NOMO-1 treated with dmso at 0.1 percent for 144 hours (cell line): ENCODE data around the gene CNIH2.
"Not testable (repeated sequence)": the region's sequence is repeated elsewhere in the genome, so short reads cannot be mapped to it uniquely, and the experiment has no call there.

Experiments used
- DNase-seq: peaks from one replicate; lab custom pipeline; 2025; ENCODE audit not compliant: unreplicated experiment; lab: John Stamatoyannopoulos, UW

CNIH2 gene

DNA sequence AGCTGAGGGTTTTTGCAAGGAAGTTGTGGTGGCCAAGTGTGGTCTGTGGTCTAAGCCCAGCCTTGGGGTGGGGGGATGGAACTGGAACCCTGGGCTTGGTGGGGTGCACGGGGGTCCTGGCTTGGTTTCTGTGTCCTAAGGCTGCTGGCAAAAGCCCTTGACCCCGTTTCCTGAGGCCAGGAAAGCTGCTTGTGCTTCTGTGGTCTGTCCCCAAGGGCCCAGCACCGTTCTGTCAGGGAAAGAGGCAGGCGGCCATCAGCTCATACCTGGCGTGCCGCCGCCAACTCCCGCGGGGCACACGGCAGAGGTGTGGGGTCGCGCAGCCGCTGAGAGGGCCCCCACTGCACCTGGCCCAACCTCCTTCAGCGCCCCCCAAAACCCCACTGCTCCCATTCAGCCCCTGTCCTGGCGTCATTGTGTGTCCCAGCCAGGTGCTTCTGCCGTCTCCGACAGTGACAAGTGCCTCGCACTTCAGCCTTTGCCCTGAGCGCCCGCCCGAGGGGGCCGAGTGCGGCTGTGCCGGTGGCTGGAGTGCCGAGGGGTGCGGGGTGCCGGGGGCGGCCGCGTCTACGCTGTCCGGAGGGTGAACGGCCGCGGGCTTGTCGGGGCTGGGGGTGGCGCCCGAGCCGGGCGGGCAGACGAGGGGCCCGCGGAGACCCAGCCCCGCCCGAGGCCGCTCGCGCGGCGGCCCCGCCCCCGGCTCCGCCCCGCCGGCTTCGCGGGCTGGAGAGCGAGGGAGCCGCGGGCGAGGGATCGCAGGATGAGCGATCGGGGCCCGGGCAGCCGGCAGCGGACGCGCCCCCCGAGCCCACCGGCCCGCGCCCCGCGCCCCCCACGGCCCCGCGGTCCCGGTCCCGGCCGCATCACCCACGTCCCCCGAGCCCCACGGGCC is at the start of gene CNIH2:
CNIH2 (plus strand) TSS at position 705 of the 892 bp plus-strand sequence. CDS start 282 bp downstream, outside the sequence.
- no peak for DNase-seq

GRCh38 chr11:66228521-66228920 is 49.5 kb upstream of the CNIH2 start:
- no peak for DNase-seq

GRCh38 chr11:66230156-66230555 is 47.8 kb upstream of the CNIH2 start:
- no peak for DNase-seq

- no peak for DNase-seq
Measured at GRCh38 chr11:66230978-66231377, 47.0 kb upstream of the CNIH2 start.

DNA sequence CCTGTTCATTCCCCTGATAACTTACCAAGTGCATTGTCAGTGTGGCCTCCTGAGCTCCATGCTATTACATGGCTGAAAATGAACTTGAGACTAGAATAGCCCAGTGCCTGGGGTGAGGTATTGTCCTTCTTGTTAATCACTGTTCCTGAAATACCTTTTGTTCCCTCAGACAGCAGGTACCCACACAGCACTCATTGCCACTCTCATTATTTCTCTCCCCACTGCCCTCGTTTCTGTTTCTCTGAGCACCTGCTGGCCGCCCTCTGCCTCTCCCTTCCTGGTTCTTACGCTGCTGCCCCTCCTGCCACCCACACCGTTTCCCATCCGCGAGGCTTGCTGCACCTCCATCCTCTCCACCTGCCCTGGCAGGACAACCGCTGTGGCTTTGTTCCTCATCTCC is 46.4 kb upstream of the CNIH2 start:
- no peak for DNase-seq

- no peak for DNase-seq
Measured at GRCh38 chr11:66232769-66233168, 45.2 kb upstream of the CNIH2 start.

DNA sequence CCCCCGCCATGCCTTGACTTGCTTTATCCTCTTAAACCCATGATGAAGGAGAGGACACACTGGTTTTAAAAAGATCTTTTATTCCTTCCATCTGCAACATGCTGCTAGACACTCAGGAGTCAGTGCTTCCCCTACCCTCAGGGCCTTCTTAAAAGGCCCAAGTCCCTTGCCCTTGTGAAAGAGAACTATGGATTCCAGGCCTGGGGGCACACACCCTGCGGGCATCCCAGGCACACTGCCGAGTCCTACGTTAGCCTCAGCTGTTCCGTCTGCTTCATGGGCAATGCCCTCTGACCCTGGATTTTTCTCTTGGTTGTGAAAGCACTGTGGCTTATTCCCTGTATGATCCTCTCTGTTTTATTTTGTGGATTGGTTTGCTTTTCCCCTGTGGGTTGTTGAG is 44.7 kb upstream of the CNIH2 start:
- DNase-seq = no peak

DNA sequence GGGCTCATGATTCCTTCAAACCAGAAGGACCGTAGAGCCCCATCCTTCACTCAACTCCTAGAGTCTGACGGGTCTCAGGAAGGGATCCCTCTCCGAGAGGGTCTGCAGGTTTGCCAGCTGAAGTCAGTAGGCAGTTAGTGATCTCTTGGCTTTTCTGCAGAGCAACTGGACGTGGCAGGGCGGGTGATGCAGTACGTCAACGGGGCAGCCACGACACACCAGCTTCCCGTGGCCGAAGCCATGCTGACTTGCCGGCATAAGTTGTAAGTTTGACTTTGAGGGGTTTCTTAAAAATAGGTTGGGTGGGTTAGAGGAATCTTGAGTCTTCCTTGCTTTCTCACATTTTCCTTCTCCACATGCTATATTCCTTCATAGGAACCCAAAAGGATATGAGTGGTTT is 42.8 kb upstream of the CNIH2 start:
- no peak for DNase-seq

GRCh38 chr11:66237867-66238266 is 40.1 kb upstream of the CNIH2 start:
- no peak for DNase-seq

- DNase-seq = no peak
Measured at GRCh38 chr11:66238786-66239413, 39.1 kb upstream of the CNIH2 start.

DNA sequence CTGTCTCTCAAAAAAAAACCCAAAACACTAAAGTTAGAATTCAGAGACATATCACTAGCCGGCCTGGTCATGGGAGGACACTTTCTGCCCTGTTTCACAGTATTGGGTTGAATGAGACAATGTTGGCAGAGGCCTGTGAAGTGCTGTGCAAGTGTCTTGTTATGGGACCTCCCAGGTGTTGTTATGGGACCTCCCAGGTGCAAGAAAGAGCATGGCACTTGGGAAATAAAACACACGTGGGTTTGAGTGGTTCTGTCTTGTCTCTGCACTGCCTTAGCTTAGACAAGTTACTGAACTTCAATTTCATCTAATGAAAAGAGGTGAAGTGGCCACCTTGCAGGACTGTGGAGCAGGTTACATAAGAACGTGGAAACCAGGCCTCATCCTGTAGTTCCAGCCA is 38.5 kb upstream of the CNIH2 start:
- DNase-seq = no peak

- DNase-seq = no peak
Measured at GRCh38 chr11:66239998-66240780, 37.8 kb upstream of the CNIH2 start.

DNA sequence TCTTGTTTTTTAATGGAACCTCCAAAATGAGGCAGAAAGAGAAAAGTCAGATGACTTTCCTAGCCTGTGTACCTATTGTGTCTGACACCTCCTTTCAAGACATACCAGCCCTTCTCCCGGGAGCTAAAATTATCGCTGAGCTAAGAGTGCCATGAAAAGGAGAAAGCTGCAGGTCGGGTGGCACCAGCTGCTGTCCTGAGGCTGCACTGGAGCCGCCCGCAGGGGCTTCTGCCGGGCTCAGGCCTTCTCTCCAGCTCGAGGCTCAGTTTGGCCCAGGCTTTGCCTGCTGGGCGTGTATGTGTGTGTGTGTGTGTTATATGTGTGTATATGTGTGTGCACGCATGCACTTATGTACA is 37.2 kb upstream of the CNIH2 start:
- DNase-seq = no peak

GRCh38 chr11:66242095-66242765 is 35.7 kb upstream of the CNIH2 start:
- DNase-seq = no peak

DNA sequence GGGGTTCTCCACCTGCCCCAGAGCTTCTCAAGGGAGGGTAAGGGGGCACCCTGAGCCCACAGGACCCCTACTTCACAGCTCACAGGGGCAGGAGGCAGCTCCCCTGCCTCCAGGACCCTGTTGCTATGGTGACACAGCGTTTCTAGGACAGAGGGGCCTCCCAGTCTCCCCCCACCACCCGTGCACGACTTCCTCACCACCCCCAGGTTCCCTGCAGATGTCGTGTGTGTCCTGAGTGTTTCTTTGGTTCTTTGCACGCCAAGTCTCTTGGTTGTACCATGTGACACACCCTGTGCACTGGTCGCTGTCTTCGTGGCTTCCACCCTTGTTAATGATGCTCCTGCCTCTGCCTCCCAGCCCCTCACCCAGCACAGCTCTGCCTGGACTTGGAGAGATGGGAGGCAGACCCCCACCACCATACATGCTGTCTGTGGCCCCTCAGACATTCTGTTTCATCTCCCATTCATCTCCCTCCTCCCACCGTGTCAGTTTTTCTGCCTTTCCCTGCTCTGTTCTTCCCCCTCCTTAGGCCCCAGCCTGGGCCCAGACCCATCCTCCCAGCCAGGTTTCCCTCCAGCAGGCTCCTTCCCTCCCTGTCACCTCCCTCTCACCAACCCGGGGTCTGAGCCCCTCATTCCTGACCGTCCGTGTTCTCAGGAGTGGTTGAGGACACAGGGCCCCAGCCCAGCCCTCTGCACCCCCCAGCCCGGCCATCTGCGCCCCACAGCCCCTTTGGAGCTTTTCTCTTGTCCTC is 34.0 kb upstream of the CNIH2 start:
- DNase-seq = no peak

DNA sequence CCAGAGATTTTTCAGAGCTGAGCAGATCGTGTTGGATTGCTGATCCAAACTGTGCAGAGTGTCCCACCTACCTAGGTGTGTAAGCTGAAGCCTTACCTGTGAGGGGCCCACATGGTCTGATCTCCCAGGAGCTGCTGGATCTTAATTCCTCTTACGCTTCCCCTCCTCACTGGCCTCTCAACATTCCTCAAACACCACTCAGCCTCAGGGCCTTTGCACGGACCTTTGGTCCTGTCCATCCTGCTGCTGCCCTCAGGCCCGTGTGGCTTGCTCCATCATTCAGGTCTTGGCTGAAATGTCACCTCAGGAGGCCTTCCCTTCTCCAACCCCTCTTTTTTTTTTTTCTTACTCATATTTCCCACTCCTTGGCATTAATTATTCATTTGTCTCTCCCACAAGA is 30.7 kb upstream of the CNIH2 start:
- no peak for DNase-seq

GRCh38 chr11:66247801-66248200 is 30.2 kb upstream of the CNIH2 start:
- DNase-seq = no peak

DNA sequence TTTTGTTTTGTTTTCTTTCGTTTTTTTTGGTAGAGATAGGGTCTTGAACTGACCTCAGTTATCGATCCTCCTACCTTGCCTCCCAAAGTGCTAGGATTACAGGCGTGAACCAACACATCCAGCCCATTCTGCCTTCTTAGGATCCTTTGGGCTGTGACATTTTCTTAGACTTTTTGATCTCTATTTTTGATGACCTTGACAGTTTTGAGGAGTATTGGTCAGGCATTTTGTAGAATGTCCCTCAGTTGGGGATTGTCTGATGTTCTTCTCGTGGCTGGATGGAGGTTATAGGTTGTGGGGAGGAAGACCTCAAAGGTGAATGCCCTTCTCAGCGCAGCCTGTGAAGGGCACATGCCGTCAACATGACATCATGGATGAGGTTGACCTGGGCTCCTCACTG is 29.1 kb upstream of the CNIH2 start:
- no peak for DNase-seq

- DNase-seq = no peak
Measured at GRCh38 chr11:66251809-66252208, 26.2 kb upstream of the CNIH2 start.

- not testable (repeated sequence) for DNase-seq
Measured at GRCh38 chr11:66253081-66253480, 24.9 kb upstream of the CNIH2 start.
